ENCODE data around the gene UBR3.
"Not testable (repeated sequence)": the region's sequence is repeated elsewhere in the genome, so short reads cannot be mapped to it uniquely, and the experiment has no call there.

Gene UBR3

DNA sequence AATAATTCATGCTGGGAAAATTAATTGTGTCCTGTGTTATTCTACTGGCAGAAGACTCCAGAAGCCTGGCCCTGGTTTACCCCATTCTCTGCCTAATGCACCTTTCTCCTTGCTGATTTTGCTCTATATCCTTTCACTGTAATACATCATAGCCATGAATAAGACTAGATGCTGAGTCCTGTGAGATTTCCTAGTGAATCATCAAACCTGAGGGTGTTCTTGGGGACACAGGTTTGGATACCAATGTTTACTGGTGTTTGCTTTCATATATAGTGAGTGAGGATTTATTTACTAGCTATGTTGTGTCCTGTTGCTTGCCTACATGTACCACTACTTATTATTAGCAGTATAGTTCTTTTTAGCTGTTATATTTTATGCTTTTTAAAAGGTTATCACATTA lies 9.0 kb upstream of the UBR3 start:
- Histone ChIP-seq H3K27me3 (ENCODE audit: insufficient read depth, poor library complexity, severe bottlenecking) (no peaks in the 10 kb centered on the region), H3K27ac (replicated peaks) (no peak overlapping the region), H3K4me3 (replicated peaks; ENCODE audit: insufficient read depth, low read length) (no peak overlapping the region)
- no peak for DNase-seq (ENCODE audit: low read depth in 1 of 2, low spot score in 1 of 2)
- TF ChIP-seq GABPA (IDR thresholded peaks at IDR 0.05; ENCODE audit: low read depth), result no peak
- TF ChIP-seq, protein P1, sequence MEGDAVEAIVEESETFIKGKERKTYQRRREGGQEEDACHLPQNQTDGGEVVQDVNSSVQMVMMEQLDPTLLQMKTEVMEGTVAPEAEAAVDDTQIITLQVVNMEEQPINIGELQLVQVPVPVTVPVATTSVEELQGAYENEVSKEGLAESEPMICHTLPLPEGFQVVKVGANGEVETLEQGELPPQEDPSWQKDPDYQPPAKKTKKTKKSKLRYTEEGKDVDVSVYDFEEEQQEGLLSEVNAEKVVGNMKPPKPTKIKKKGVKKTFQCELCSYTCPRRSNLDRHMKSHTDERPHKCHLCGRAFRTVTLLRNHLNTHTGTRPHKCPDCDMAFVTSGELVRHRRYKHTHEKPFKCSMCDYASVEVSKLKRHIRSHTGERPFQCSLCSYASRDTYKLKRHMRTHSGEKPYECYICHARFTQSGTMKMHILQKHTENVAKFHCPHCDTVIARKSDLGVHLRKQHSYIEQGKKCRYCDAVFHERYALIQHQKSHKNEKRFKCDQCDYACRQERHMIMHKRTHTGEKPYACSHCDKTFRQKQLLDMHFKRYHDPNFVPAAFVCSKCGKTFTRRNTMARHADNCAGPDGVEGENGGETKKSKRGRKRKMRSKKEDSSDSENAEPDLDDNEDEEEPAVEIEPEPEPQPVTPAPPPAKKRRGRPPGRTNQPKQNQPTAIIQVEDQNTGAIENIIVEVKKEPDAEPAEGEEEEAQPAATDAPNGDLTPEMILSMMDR (IDR thresholded peaks at IDR 0.05; ENCODE audit: insufficient read depth, low read length), result no peak
- TF ChIP-seq, protein P2, sequence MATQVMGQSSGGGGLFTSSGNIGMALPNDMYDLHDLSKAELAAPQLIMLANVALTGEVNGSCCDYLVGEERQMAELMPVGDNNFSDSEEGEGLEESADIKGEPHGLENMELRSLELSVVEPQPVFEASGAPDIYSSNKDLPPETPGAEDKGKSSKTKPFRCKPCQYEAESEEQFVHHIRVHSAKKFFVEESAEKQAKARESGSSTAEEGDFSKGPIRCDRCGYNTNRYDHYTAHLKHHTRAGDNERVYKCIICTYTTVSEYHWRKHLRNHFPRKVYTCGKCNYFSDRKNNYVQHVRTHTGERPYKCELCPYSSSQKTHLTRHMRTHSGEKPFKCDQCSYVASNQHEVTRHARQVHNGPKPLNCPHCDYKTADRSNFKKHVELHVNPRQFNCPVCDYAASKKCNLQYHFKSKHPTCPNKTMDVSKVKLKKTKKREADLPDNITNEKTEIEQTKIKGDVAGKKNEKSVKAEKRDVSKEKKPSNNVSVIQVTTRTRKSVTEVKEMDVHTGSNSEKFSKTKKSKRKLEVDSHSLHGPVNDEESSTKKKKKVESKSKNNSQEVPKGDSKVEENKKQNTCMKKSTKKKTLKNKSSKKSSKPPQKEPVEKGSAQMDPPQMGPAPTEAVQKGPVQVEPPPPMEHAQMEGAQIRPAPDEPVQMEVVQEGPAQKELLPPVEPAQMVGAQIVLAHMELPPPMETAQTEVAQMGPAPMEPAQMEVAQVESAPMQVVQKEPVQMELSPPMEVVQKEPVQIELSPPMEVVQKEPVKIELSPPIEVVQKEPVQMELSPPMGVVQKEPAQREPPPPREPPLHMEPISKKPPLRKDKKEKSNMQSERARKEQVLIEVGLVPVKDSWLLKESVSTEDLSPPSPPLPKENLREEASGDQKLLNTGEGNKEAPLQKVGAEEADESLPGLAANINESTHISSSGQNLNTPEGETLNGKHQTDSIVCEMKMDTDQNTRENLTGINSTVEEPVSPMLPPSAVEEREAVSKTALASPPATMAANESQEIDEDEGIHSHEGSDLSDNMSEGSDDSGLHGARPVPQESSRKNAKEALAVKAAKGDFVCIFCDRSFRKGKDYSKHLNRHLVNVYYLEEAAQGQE (IDR thresholded peaks at IDR 0.05; ENCODE audit: insufficient replicate concordance, low read depth), result no peak
- no peak for TF ChIP-seq SPI1 (IDR thresholded peaks at IDR 0.05; ENCODE audit: borderline replicate concordance, low read depth)
- no peak for TF ChIP-seq POLR2AphosphoS5 (IDR thresholded peaks at IDR 0.05; ENCODE audit: low read depth)

DNA sequence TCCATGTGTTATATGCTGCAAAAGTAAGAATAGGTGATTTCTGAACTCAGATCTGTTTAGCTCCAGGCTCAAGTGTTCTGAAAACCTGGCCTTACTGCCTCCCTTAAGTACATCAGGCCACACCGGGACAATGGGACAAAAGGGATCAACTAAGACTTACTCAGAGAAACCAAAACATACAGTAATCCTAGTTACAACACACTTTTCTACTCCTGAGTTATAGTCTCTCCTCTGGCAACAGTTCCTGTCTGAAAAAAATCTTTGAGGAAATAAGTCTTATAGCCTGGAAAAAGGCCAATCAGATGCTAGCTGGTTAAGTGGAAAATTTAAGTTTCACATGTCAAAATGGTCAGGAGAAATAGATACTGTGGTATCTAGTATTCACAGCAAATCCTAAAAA lies 8.1 kb upstream of the UBR3 start:
- Histone ChIP-seq H3K27me3 (ENCODE audit: insufficient read depth, poor library complexity, severe bottlenecking) (no peaks in the 10 kb centered on the region), H3K27ac (replicated peaks) (no peak overlapping the region), H3K4me3 (replicated peaks; ENCODE audit: insufficient read depth, low read length) (no peak overlapping the region)
- no peak for DNase-seq (ENCODE audit: low read depth in 1 of 2, low spot score in 1 of 2)
- no peak for TF ChIP-seq SPI1 (IDR thresholded peaks at IDR 0.05; ENCODE audit: borderline replicate concordance, low read depth)
- TF ChIP-seq, protein P2 (IDR thresholded peaks at IDR 0.05; ENCODE audit: insufficient replicate concordance, low read depth), result no peak
- TF ChIP-seq, protein P1 (IDR thresholded peaks at IDR 0.05; ENCODE audit: insufficient read depth, low read length), result no peak
- TF ChIP-seq POLR2AphosphoS5 (IDR thresholded peaks at IDR 0.05; ENCODE audit: low read depth), result no peak
- TF ChIP-seq GABPA (IDR thresholded peaks at IDR 0.05; ENCODE audit: low read depth), result no peak

DNA sequence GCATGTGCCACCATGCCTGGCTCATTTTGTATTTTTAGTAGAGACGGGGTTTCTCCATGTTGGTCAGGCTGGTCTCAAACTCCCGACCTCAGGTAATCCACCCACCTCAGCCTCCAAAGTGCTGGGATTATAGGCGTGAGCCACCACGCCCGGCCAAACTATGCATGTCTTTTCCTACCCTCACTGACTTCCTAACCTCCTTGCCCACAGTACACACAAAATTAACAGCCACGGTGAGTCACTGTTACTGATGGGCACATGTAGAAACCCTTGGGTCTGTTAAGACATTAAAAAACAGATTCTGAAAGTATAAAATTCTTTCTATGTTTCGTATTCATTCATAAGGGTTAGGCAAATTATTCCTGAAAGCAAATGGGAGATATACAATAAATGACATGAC lies 7.2 kb upstream of the UBR3 start:
- H3K4me3 ChIP-seq (replicated peaks; ENCODE audit: insufficient read depth, low read length); H3K27me3 ChIP-seq (ENCODE audit: insufficient read depth, poor library complexity, severe bottlenecking); H3K27ac ChIP-seq (replicated peaks); DNase-seq (ENCODE audit: low read depth in 1 of 2, low spot score in 1 of 2): not testable (repeated sequence)

DNA sequence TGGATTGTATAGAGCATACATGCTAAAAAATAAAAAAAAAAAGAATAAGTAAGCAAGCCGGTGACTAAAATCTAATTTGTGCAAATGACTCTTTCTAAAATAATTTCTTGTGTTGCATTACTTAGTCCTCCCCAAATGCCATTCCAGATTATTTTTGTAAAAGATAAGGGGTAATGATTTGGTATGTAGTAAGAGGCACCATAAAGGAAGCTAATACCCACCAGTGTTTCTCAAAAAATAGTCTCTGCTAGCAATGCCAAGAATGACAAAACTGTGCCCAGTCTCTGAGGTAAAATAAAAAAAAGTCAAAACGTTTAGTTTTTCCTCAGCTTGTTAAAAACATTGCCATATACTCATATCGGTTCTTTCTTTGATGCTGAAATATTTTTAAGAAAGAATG lies 5.2 kb upstream of the UBR3 start:
- Histone ChIP-seq H3K4me3 (replicated peaks; ENCODE audit: insufficient read depth, low read length) (no peak overlapping the region), H3K27me3 (ENCODE audit: insufficient read depth, poor library complexity, severe bottlenecking) (no peaks in the 10 kb centered on the region), H3K27ac (replicated peaks) (no peak overlapping the region)
- no peak for TF ChIP-seq GABPA (IDR thresholded peaks at IDR 0.05; ENCODE audit: low read depth)
- no peak for TF ChIP-seq SPI1 (IDR thresholded peaks at IDR 0.05; ENCODE audit: borderline replicate concordance, low read depth)
- TF ChIP-seq, protein P1 (IDR thresholded peaks at IDR 0.05; ENCODE audit: insufficient read depth, low read length), result no peak
- no peak for TF ChIP-seq POLR2AphosphoS5 (IDR thresholded peaks at IDR 0.05; ENCODE audit: low read depth)
- TF ChIP-seq, protein P2 (IDR thresholded peaks at IDR 0.05; ENCODE audit: insufficient replicate concordance, low read depth), result no peak
- no peak for DNase-seq (ENCODE audit: low read depth in 1 of 2, low spot score in 1 of 2)

All from HL-60 (cell line).